B cell (primary cell): ENCODE results near the gene SEMA4D.

Experiments
- EZH2 ChIP-seq: IDR thresholded peaks from 2 replicates; pipeline ENCODE4 v1.6.1; 2012; ENCODE audit warnings: borderline replicate concordance, low read depth, mild to moderate bottlenecking, moderate library complexity, low read length; ENCODE audit not compliant: insufficient read depth, poor library complexity, severe bottlenecking
- TF ChIP-seq, protein P1 (sequence below): fragments of 200-600 bp; IDR thresholded peaks from one replicate; pipeline ENCODE4 v1.8.0; 2022; ENCODE audit warnings: antibody characterized with exemption, mild to moderate bottlenecking

- TF ChIP-seq, protein P1, sequence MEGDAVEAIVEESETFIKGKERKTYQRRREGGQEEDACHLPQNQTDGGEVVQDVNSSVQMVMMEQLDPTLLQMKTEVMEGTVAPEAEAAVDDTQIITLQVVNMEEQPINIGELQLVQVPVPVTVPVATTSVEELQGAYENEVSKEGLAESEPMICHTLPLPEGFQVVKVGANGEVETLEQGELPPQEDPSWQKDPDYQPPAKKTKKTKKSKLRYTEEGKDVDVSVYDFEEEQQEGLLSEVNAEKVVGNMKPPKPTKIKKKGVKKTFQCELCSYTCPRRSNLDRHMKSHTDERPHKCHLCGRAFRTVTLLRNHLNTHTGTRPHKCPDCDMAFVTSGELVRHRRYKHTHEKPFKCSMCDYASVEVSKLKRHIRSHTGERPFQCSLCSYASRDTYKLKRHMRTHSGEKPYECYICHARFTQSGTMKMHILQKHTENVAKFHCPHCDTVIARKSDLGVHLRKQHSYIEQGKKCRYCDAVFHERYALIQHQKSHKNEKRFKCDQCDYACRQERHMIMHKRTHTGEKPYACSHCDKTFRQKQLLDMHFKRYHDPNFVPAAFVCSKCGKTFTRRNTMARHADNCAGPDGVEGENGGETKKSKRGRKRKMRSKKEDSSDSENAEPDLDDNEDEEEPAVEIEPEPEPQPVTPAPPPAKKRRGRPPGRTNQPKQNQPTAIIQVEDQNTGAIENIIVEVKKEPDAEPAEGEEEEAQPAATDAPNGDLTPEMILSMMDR = no peak
- TF ChIP-seq EZH2 = no peak
Measured at GRCh38 chr9:89388868-89389177, 109.1 kb downstream of the SEMA4D start.
